Keratinocyte (primary cell): Measurements from ENCODE around the gene PICALM. TPM values are rescaled to one million over a fixed set of nuclear protein-coding genes. Genes with fewer than 3 reads are reported as not detected.

Experiments used
- DNase-seq: peaks from one replicate; pipeline ENCODE4 v3.0.0-alpha.2; 2011; ENCODE audit warnings: low read depth, missing footprints, low spot score
- FAIRE-seq: peaks from 2 replicates; lab custom pipeline; 2011; peaks lifted over from hg19 to GRCh38; lab: Jason Lieb, UNC
- H2AFZ ChIP-seq: 2 replicates; pipeline ENCODE4 v1.6.0; 2012; ENCODE audit warnings: low read length, control low read depth, inconsistent platforms; ENCODE audit not compliant: control insufficient read depth
- H3K27ac ChIP-seq: 2 replicates; pipeline ENCODE4 v1.5.1; 2011; ENCODE audit warnings: low read length; ENCODE audit not compliant: control insufficient read depth, insufficient read depth
- H3K27me3 ChIP-seq: 3 replicates; pipeline ENCODE4 v1.6.0; 2011; ENCODE audit warnings: low read length; ENCODE audit not compliant: control insufficient read depth, insufficient read depth; ENCODE audit errors: extremely low read depth
- H3K36me3 ChIP-seq, 2 experiments: 2 replicates in 1 of 2; 3 replicates in 1 of 2; pipeline ENCODE4 v1.5.1; 2011; ENCODE audit warnings: low read length in 2 of 2, mild to moderate bottlenecking in 1 of 2; ENCODE audit not compliant: control insufficient read depth in 2 of 2, insufficient read depth in 2 of 2; ENCODE audit errors: extremely low read depth in 1 of 2
- H3K4me1 ChIP-seq: 3 replicates; pipeline ENCODE4 v1.5.1; 2011; ENCODE audit warnings: low read length; ENCODE audit not compliant: control insufficient read depth, insufficient read depth; ENCODE audit errors: extremely low read depth
- H3K4me2 ChIP-seq: 3 replicates; pipeline ENCODE4 v1.6.0; 2011; ENCODE audit warnings: low read depth, low read length; ENCODE audit not compliant: control insufficient read depth, insufficient read depth; ENCODE audit errors: extremely low read depth
- H3K4me3 ChIP-seq, 3 experiments: fragments of 200-600 bp in 1 of 3; sonication (generic) in 1 of 3; 2 replicates in 2 of 3; 3 replicates in 1 of 3; pipeline ENCODE4 v1.5.1; 2011 to 2016; ENCODE audit warnings: low read length in 3 of 3, mild to moderate bottlenecking in 3 of 3, control low read depth in 2 of 3, inconsistent platforms in 1 of 3, low read depth in 1 of 3, mixed read lengths in 1 of 3, mixed run types in 1 of 3, moderate library complexity in 1 of 3; ENCODE audit not compliant: control insufficient read depth in 2 of 3, insufficient read depth in 2 of 3; ENCODE audit errors: extremely low read depth in 1 of 3
- H3K79me2 ChIP-seq: 2 replicates; pipeline ENCODE4 v1.6.0; 2012; ENCODE audit warnings: low read length; ENCODE audit not compliant: control insufficient read depth, insufficient read depth
- H3K9ac ChIP-seq: 3 replicates; pipeline ENCODE4 v1.6.0; 2011; ENCODE audit warnings: low read length; ENCODE audit not compliant: control insufficient read depth, insufficient read depth; ENCODE audit errors: extremely low read depth
- H3K9me1 ChIP-seq: 3 replicates; pipeline ENCODE4 v1.6.0; 2011; ENCODE audit warnings: low read length; ENCODE audit not compliant: control insufficient read depth, insufficient read depth; ENCODE audit errors: extremely low read depth
- H3K9me3 ChIP-seq: 2 replicates; pipeline ENCODE4 v1.5.1; 2012; ENCODE audit warnings: low read depth, low read length; ENCODE audit not compliant: control insufficient read depth
- H4K20me1 ChIP-seq: 3 replicates; pipeline ENCODE4 v1.6.0; 2011; ENCODE audit warnings: low read length; ENCODE audit not compliant: control insufficient read depth, insufficient read depth; ENCODE audit errors: extremely low read depth
- CTCF ChIP-seq, 3 experiments: IDR thresholded peaks in 1 of 3; conservative IDR thresholded peaks in 1 of 3; optimal IDR thresholded peaks in 1 of 3; 2 replicates in 2 of 3; 3 replicates in 1 of 3; pipeline versions ENCODE3 to v1.5.1; 2011; ENCODE audit warnings: low read length in 3 of 3, mild to moderate bottlenecking in 3 of 3, moderate library complexity in 2 of 3, control low read depth in 1 of 3, inconsistent platforms in 1 of 3; ENCODE audit not compliant: insufficient read depth in 2 of 3; ENCODE audit errors: extremely low read depth in 1 of 3
- EZH2 ChIP-seq: IDR thresholded peaks from one replicate; pipeline ENCODE4 v1.6.1; 2012; ENCODE audit warnings: inconsistent platforms, mild to moderate bottlenecking, low read length, moderate library complexity
- dilution Hi-C: fragments of 300-500 bp; cut with MboI; formaldehyde crosslinking; loops from one replicate; pipeline ENCODE4 v1.7.0; 2020; ENCODE audit warnings: low sequenced_read_pairs; ENCODE audit not compliant: extremely low pct_ligation_motif_present
- polyA plus RNA-seq, 5 experiments: library from polyadenylated mRNA; depleted of rRNA in 3 of 5; stranded (reverse) in 3 of 5; stranded (forward) in 1 of 5; unstranded in 1 of 5; fragments of >200 nt; gene quantifications; 1 replicate in 1 of 5; 2 replicates in 3 of 5; 3 replicates in 1 of 5; pipeline versions ENCODE4 v1.2.1 to v1.2.3, GENCODE V29; 2011 to 2012; ENCODE audit warnings: missing spikeins in 2 of 5, low read depth in 1 of 5, low replicate concordance in 1 of 5

PICALM gene
- polyA plus RNA-seq, 1 donor (not counting 4 experiments of a cell fraction or from before 2014, with no cell fraction given) = 293 TPM

- DNase-seq (no peak), FAIRE-seq (no peak)
- Histone ChIP-seq H3K27ac (peak overlapping the region; percentile 86), H3K9ac (peak overlapping the region; percentile 68), H3K36me3 (no peaks in the 10 kb centered on the region), H3K9me1 (no peaks in the 10 kb centered on the region), H3K79me2 (no peaks in the 10 kb centered on the region), H3K4me2 (peak overlapping the region; percentile 67), H3K4me3 (peak overlapping the region in 1 of 3 experiments; percentile 16), H4K20me1 (no peaks in the 10 kb centered on the region), H3K4me1 (peaks cover 25% of the 10 kb centered on the region), H2AFZ (peak overlapping the region; percentile 31), H3K9me3 (no peaks in the 10 kb centered on the region), H3K27me3 (no peaks in the 10 kb centered on the region)
- dilution Hi-C loops = no loop called here
- TF ChIP-seq EZH2 (no peak), CTCF (optimal IDR thresholded peaks at IDR 0.05 in 1 of 3, IDR thresholded peaks at IDR 0.05 in 1 of 3, conservative IDR thresholded peaks at IDR 0.05 in 1 of 3; ENCODE audit: extremely low read depth in 1 of 3, insufficient read depth in 2 of 3, low read length in 3 of 3) (no peak)
These were observed 47.5 kb upstream of the PICALM start for GRCh38 chr11:86116386-86116726.

GRCh38 chr11:86115542-86116385, 46.9 kb upstream of the PICALM start:
- H3K4me1 ChIP-seq = peaks cover 25% of the 10 kb centered on the region
- H3K36me3 ChIP-seq = no peaks in the 10 kb centered on the region
- DNase-seq (no peak), FAIRE-seq (peak; percentile 67)
- H3K9me3 ChIP-seq = no peaks in the 10 kb centered on the region
- H2AFZ ChIP-seq = peak overlapping the region; percentile 9
- no peaks in the 10 kb centered on the region for H3K79me2 ChIP-seq
- no peaks in the 10 kb centered on the region for H4K20me1 ChIP-seq
- peak overlapping the region in 1 of 3 experiments; percentile 16 for H3K4me3 ChIP-seq
- no peaks in the 10 kb centered on the region for H3K9me1 ChIP-seq
- H3K27ac ChIP-seq = peak overlapping the region; percentile 86
- peak in 2 of 3 experiments; percentile 12 to 37 for TF ChIP-seq CTCF (optimal IDR thresholded peaks at IDR 0.05 in 1 of 3, IDR thresholded peaks at IDR 0.05 in 1 of 3, conservative IDR thresholded peaks at IDR 0.05 in 1 of 3; ENCODE audit: extremely low read depth in 1 of 3, insufficient read depth in 2 of 3, low read length in 3 of 3)
- TF ChIP-seq EZH2 = no peak
- H3K27me3 ChIP-seq = no peaks in the 10 kb centered on the region
- peak overlapping the region; percentile 68 for H3K9ac ChIP-seq
- dilution Hi-C loops = no loop called here
- peak overlapping the region; percentile 67 for H3K4me2 ChIP-seq
